Spleen (tissue), 7 donors: ENCODE measurements around the gene DUSP10.

ENCODE experiments used
- CTCF ChIP-seq, 11 experiments: fragments of 200-600 bp in 7 of 11; fragments of 450-650 bp in 4 of 11; sonication (generic) in 4 of 11; IDR thresholded peaks in 8 of 11; conservative IDR thresholded peaks in 3 of 11; 1 replicate in 7 of 11; 2 replicates in 4 of 11; pipeline versions ENCODE4 v1.4.0 to v1.8.0; 2016 to 2021; ENCODE audit warnings: antibody characterized with exemption in 11 of 11, inconsistent platforms in 4 of 11, mild to moderate bottlenecking in 1 of 11
- POLR2A ChIP-seq, 3 donors: fragments of 450-650 bp; IDR thresholded peaks; one replicate each; pipeline ENCODE4 v1.5.1; 2017; ENCODE audit warnings: antibody characterized with exemption in 3 of 3, mild to moderate bottlenecking in 1 of 3
- POLR2AphosphoS5 ChIP-seq, 3 donors: sonication (generic); formaldehyde crosslinking; IDR thresholded peaks; one replicate each; pipeline ENCODE4 v1.5.1; 2017; ENCODE audit warnings: antibody characterized with exemption in 3 of 3
- donor health status: DM: no; HTN: no; CAD: no; lungs with moderate emphysema.
- donor health status: DM: no; HTN: no; CAD: no.
- donor health status: DM: no; HTN: no; CAD: no.

GRCh38 chr1:221664253-221664652, 77.6 kb downstream of the DUSP10 start:
- no peak for TF ChIP-seq CTCF (IDR thresholded peaks at IDR 0.05 in 8 of 11, conservative IDR thresholded peaks at IDR 0.05 in 3 of 11)
- no peak for TF ChIP-seq POLR2A (IDR thresholded peaks at IDR 0.05)
- TF ChIP-seq POLR2AphosphoS5 (IDR thresholded peaks at IDR 0.05) = no peak
